H9 (cell line): ENCODE data around the gene PRKCG. TPM values are rescaled to one million over a fixed set of nuclear protein-coding genes. Genes with fewer than 3 reads are reported as not detected.
A peak's percentile ranks its signal among the peaks of the same experiment; 100 is the strongest.

Experiments used
- DNase-seq: peaks from one replicate; pipeline ENCODE4 v3.0.0-alpha.2; 2017
- H2AFZ ChIP-seq: one replicate; pipeline ENCODE4 v1.6.1; 2013; ENCODE audit warnings: mild to moderate bottlenecking, low read length, control low read depth, moderate library complexity
- H2AK5ac ChIP-seq: 2 replicates; pipeline ENCODE4 v1.6.1; 2013; ENCODE audit warnings: low read length, control low read depth, mixed read lengths; ENCODE audit not compliant: insufficient read length
- H2BK120ac ChIP-seq: one replicate; pipeline ENCODE4 v1.6.1; 2013; ENCODE audit warnings: low read depth, mild to moderate bottlenecking, low read length, control low read depth, inconsistent platforms; ENCODE audit not compliant: poor library complexity, severe bottlenecking
- H2BK12ac ChIP-seq: 2 replicates; pipeline ENCODE4 v1.6.1; 2013; ENCODE audit warnings: low read length, control low read depth, mixed read lengths, low read depth; ENCODE audit not compliant: insufficient read length
- H2BK15ac ChIP-seq: 2 replicates; pipeline ENCODE4 v1.6.1; 2013; ENCODE audit warnings: low read depth, low read length, control low read depth
- H2BK20ac ChIP-seq: one replicate; pipeline ENCODE4 v1.6.1; 2013; ENCODE audit warnings: low read depth, mild to moderate bottlenecking, low read length, control low read depth, inconsistent platforms; ENCODE audit not compliant: poor library complexity, severe bottlenecking
- H2BK5ac ChIP-seq: 2 replicates; pipeline ENCODE4 v1.6.1; 2013; ENCODE audit warnings: low read length, control low read depth, mixed read lengths; ENCODE audit not compliant: insufficient read length
- H3K14ac ChIP-seq: 2 replicates; pipeline ENCODE4 v1.6.1; 2013; ENCODE audit warnings: low read length, control low read depth; ENCODE audit not compliant: insufficient read depth
- H3K18ac ChIP-seq: 2 replicates; pipeline ENCODE4 v1.6.1; 2013; ENCODE audit warnings: low read depth, mild to moderate bottlenecking, mixed read lengths, low read length, control low read depth; ENCODE audit not compliant: insufficient read length
- H3K23ac ChIP-seq: 2 replicates; pipeline ENCODE4 v1.6.1; 2013; ENCODE audit warnings: low read length, control low read depth, mixed read lengths, low read depth; ENCODE audit not compliant: insufficient read length
- H3K23me2 ChIP-seq: 2 replicates; pipeline ENCODE4 v1.6.1; 2013; ENCODE audit warnings: low read depth, mild to moderate bottlenecking, mixed read lengths, low read length, control low read depth; ENCODE audit not compliant: insufficient read length, poor library complexity, severe bottlenecking
- H3K27ac ChIP-seq: 2 replicates; pipeline ENCODE4 v1.5.1; 2013; ENCODE audit warnings: low read length, control low read depth, mixed read lengths, low read depth; ENCODE audit not compliant: insufficient read length
- H3K27me3 ChIP-seq: 2 replicates; pipeline ENCODE4 v1.6.1; 2013; ENCODE audit warnings: low read length, control low read depth, inconsistent platforms; ENCODE audit not compliant: insufficient read depth
- H3K4ac ChIP-seq: 2 replicates; pipeline ENCODE4 v1.6.1; 2013; ENCODE audit warnings: low read depth, mild to moderate bottlenecking, control low read depth, inconsistent platforms, low read length, moderate library complexity
- H3K4me1 ChIP-seq: 2 replicates; pipeline ENCODE4 v1.6.1; 2013; ENCODE audit warnings: low read length, control low read depth, inconsistent platforms; ENCODE audit not compliant: insufficient read depth
- H3K4me2 ChIP-seq: 2 replicates; pipeline ENCODE4 v1.6.1; 2013; ENCODE audit warnings: low read length, control low read depth, mixed read lengths; ENCODE audit not compliant: insufficient read length, insufficient read depth
- H3K56ac ChIP-seq: 2 replicates; pipeline ENCODE4 v1.6.1; 2013; ENCODE audit warnings: low read depth, mild to moderate bottlenecking, mixed read lengths, low read length, control low read depth; ENCODE audit not compliant: insufficient read length
- H3K79me1 ChIP-seq: 2 replicates; pipeline ENCODE4 v1.6.1; 2013; ENCODE audit warnings: low read depth, mild to moderate bottlenecking, moderate library complexity, low read length, control low read depth, inconsistent platforms; ENCODE audit not compliant: insufficient read depth, poor library complexity, severe bottlenecking
- H3K79me2 ChIP-seq: 2 replicates; pipeline ENCODE4 v1.6.1; 2013; ENCODE audit warnings: low read length, control low read depth, inconsistent platforms; ENCODE audit not compliant: insufficient read depth
- H3K9ac ChIP-seq: 2 replicates; pipeline ENCODE4 v1.6.1; 2013; ENCODE audit warnings: low read length, control low read depth, mixed read lengths; ENCODE audit not compliant: insufficient read length; ENCODE audit errors: extremely low read depth
- H3K9me3 ChIP-seq: one replicate; pipeline ENCODE4 v1.6.1; 2013; ENCODE audit warnings: low read depth, low read length, inconsistent platforms; ENCODE audit not compliant: control insufficient read depth
- H3T11ph ChIP-seq: one replicate; pipeline ENCODE4 v1.6.1; 2013; ENCODE audit warnings: mild to moderate bottlenecking, low read length, control low read depth, inconsistent platforms
- H4K20me1 ChIP-seq: one replicate; pipeline ENCODE4 v1.6.1; 2013; ENCODE audit not compliant: control insufficient read depth, insufficient read length, insufficient read depth
- H4K5ac ChIP-seq: 2 replicates; pipeline ENCODE4 v1.6.1; 2013; ENCODE audit warnings: low read depth, mild to moderate bottlenecking, mixed read lengths, low read length, control low read depth; ENCODE audit not compliant: insufficient read length
- H4K8ac ChIP-seq: replicated peaks from 2 replicates; pipeline ENCODE4 v1.6.1; 2013; ENCODE audit warnings: low read length, control low read depth, mixed read lengths, low read depth; ENCODE audit not compliant: insufficient read length
- H4K91ac ChIP-seq: 2 replicates; pipeline ENCODE4 v1.6.1; 2013; ENCODE audit warnings: low read depth, mild to moderate bottlenecking, moderate library complexity, mixed read lengths, low read length, control low read depth; ENCODE audit not compliant: insufficient read length
- H3K27ac Mint-ChIP-seq, 3 experiments: 2 replicates in 2 of 3; 3 replicates in 1 of 3; pipeline ENCODE4 v1.8.0; 2020 to 2021; ENCODE audit warnings: mixed read lengths in 3 of 3, mild to moderate bottlenecking in 1 of 3, moderate library complexity in 1 of 3
- H3K27me3 Mint-ChIP-seq: 2 replicates; pipeline ENCODE4 v1.8.0; 2021; ENCODE audit warnings: low read depth, mild to moderate bottlenecking, moderate library complexity, mixed read lengths
- H3K36me3 Mint-ChIP-seq, 3 experiments: 2 replicates in 2 of 3; 3 replicates in 1 of 3; pipeline ENCODE4 v1.8.0; 2020 to 2021; ENCODE audit warnings: low read depth in 3 of 3, mixed read lengths in 3 of 3; ENCODE audit not compliant: insufficient read depth in 1 of 3
- H3K4me1 Mint-ChIP-seq, 2 experiments: 2 replicates each; pipeline ENCODE4 v1.8.0; 2020; ENCODE audit warnings: mixed read lengths in 2 of 2
- H3K4me3 Mint-ChIP-seq, 2 experiments: 2 replicates in 1 of 2; 3 replicates in 1 of 2; pipeline ENCODE4 v1.8.0; 2020 to 2021; ENCODE audit warnings: mild to moderate bottlenecking in 2 of 2, mixed read lengths in 2 of 2, moderate library complexity in 1 of 2
- H3K9me3 Mint-ChIP-seq, 2 experiments: 2 replicates in 1 of 2; 3 replicates in 1 of 2; pipeline ENCODE4 v1.8.0; 2020; ENCODE audit warnings: mild to moderate bottlenecking in 2 of 2, mixed read lengths in 2 of 2, moderate library complexity in 1 of 2
- CTCF ChIP-seq: fragments of 200-600 bp; sonication (generic); conservative IDR thresholded peaks from 3 replicates; pipeline ENCODE4 v1.8.0; 2021; ENCODE audit warnings: antibody characterized with exemption, mild to moderate bottlenecking
- WGBS: extraction: QIAGEN DNeasy Blood & Tissue Kit; methylation state at CpG from one replicate; pipeline ENCODE4 v1.1.7; 2013; ENCODE audit warnings: missing lambda C conversion rate, low lambda C conversion rate, mixed read lengths; ENCODE audit not compliant: insufficient read length; ENCODE audit errors: extremely low coverage; 5-methylcytosine and 5-hydroxymethylcytosine counted together
- total RNA-seq: library from RNA; stranded (reverse); gene quantifications from 2 replicates; pipeline ENCODE4 v1.2.1, GENCODE V29; 2021

Gene PRKCG
- total RNA-seq, 1 experiment from 2014 or later = 8.8 TPM

- Histone ChIP-seq H3K9ac (peak overlapping the region; percentile 86), H3K23ac (no peak overlapping the region), H3K9me3 (no peaks in the 10 kb centered on the region), H3K18ac (peak overlapping the region; percentile 99), H2BK15ac (no peak overlapping the region), H3K79me2 (peaks cover 2% of the 10 kb centered on the region; the same call in 1 of the 2 replicates), H2BK120ac (peak overlapping the region; percentile 99), H2BK5ac (peak overlapping the region; percentile 77), H2BK20ac (peak overlapping the region; percentile 15), H3T11ph (peak overlapping the region; percentile 93), H4K91ac (peak overlapping the region; percentile 91), H3K56ac (no peak overlapping the region), H4K5ac (peak overlapping the region; percentile 80), H3K4me2 (peak overlapping the region; percentile 63), H4K20me1 (no peaks in the 10 kb centered on the region), H3K4ac (peak overlapping the region; percentile 93; the same call in 1 of the 2 replicates), H3K14ac (peak overlapping the region; percentile 99), H3K4me1 (peaks cover 2% of the 10 kb centered on the region; the same call in 1 of the 2 replicates), H4K8ac (no peak overlapping the region), H3K27ac (peak overlapping the region; percentile 96), H3K27me3 (no peaks in the 10 kb centered on the region), H2AFZ (no peak overlapping the region), H2BK12ac (peak overlapping the region; percentile 90), H3K79me1 (no peaks in the 10 kb centered on the region), H3K23me2 (peaks cover 15% of the 10 kb centered on the region), H2AK5ac (peak overlapping the region; percentile 18)
- peak; percentile 81 for DNase-seq
- H3K4me3 Mint-ChIP-seq = peak overlapping the region; percentile 88 to 92
- peaks cover 12% of the 10 kb centered on the region for H3K27me3 Mint-ChIP-seq
- peak overlapping the region; percentile 99 to 100 (median 100) for H3K27ac Mint-ChIP-seq
- no peaks in the 10 kb centered on the region for H3K9me3 Mint-ChIP-seq
- peaks cover 26 to 33% of the 10 kb centered on the region in 2 experiments for H3K4me1 Mint-ChIP-seq
- TF ChIP-seq CTCF = no peak
- peaks cover 12 to 15% (median 12%) of the 10 kb centered on the region in 3 experiments; a peak in 6 of 7 replicates for H3K36me3 Mint-ChIP-seq
- no CpG with 5 or more reads among the region's 14 CpGs for WGBS
Observed at GRCh38 chr19:53866865-53867224, 15.2 kb upstream of the PRKCG start.
